SH-SY5Y (cell line): ENCODE measurements around the gene FTL.

Experiments
- GATA2 ChIP-seq: IDR thresholded peaks from 2 replicates; pipeline ENCODE4 v1.6.1; 2011; ENCODE audit warnings: mild to moderate bottlenecking, low read depth, low read length
- GATA3 ChIP-seq: IDR thresholded peaks from 2 replicates; pipeline ENCODE4 v1.6.1; 2011; ENCODE audit warnings: low read depth, mild to moderate bottlenecking, low read length, moderate library complexity

The FTL gene

GRCh38 chr19:49010453-49010852, 45.3 kb downstream of the FTL start:
- no peak for TF ChIP-seq GATA2
- TF ChIP-seq GATA3 = no peak

DNA sequence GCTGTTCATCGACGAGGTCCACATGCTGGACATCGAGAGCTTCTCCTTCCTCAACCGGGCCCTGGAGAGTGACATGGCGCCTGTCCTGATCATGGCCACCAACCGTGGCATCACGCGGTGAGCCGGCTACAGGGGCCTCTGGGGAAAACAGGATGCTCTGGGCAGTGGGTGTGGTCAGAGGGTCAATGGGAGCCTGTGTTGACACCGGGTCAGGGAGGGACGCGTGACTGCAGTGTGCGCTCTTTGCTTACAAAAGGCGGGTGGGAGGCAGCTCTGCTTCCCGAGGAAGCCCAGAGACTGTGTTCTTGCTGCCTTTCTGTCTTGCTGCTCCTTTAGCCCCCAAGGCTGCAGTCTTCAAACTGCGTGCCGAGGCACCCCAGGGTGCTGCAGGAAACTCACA, 46.1 kb downstream of the FTL start:
- TF ChIP-seq GATA2 (no peak), GATA3 (no peak)

DNA sequence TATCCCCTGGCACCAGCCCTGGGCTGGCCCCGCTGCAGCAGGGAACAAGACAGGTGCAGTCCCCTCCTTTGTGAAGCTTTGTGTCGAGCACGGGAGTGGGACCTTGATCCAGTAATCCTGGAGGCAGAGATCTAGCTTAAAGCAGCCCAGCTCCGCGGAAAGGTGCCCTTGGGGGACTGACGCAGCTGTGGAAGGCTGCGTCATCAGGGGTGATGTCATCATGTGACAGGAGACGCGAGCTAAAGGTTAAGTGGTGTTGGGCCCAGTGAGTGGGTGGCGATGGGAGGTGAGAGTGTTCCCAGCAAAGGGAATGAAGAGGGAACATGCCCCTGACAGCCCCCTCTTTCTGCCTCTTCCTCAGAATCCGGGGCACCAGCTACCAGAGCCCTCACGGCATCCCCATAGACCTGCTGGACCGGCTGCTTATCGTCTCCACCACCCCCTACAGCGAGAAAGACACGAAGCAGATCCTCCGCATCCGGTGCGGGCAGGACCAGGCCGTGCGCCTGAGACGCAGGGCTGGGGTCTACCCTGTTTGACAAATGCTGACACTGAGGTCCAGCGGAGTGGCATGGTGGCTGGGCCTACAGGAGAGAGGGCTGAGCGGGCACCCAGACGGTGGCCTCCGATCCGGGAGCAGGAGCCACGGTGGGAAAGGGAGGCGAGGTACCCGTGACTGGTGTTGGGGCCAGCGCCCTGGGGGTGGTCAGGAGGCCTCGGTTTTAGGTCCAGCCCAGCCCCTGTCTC, 49.2 kb downstream of the FTL start:
- no peak for TF ChIP-seq GATA2
- no peak for TF ChIP-seq GATA3

DNA sequence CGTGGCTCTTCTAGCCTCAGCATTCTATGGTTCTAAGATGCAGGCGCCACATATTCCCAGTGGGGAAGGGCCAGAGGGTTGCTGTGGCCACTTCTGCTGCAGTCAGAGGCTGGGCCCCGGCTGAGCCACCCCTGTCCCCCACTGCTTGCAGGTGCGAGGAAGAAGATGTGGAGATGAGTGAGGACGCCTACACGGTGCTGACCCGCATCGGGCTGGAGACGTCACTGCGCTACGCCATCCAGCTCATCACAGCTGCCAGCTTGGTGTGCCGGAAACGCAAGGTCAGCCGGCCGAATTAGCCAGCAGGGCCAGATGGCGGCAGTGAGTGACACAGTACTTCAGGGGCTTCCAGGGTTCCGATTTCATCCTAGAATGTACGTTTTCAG, 49.8 kb downstream of the FTL start:
- TF ChIP-seq GATA3 = no peak

- TF ChIP-seq GATA2 (no peak), GATA3 (no peak)
These were observed 51.1 kb downstream of the FTL start for GRCh38 chr19:49016067-49016839.
